Upper lobe of right lung (tissue), 1 donor: Measurements from ENCODE around the gene MYBBP1A. TPM values are rescaled to one million over a fixed set of nuclear protein-coding genes. Genes with fewer than 3 reads are reported as not detected.

Experiments used
- ATAC-seq: fragments of 200-7000 bp; cut with Tn5 transposase; one replicate; pipeline ENCODE4 v1.9.1; 2020; ENCODE audit warnings: mild to moderate bottlenecking, moderate library complexity
- DNase-seq: peaks from one replicate; pipeline ENCODE4 v3.0.0-alpha.2; 2020
- H3K27ac ChIP-seq: fragments of 200-600 bp; one replicate; pipeline ENCODE4 v1.8.0; 2022
- H3K27me3 ChIP-seq: fragments of 200-600 bp; one replicate; pipeline ENCODE4 v1.8.0; 2022; ENCODE audit warnings: mild to moderate bottlenecking
- H3K36me3 ChIP-seq: fragments of 200-600 bp; one replicate; pipeline ENCODE4 v1.8.0; 2022
- H3K4me1 ChIP-seq: fragments of 200-600 bp; one replicate; pipeline ENCODE4 v1.8.0; 2022
- H3K4me3 ChIP-seq: fragments of 200-600 bp; one replicate; pipeline ENCODE4 v1.8.0; 2022; ENCODE audit warnings: mild to moderate bottlenecking
- H3K9me3 ChIP-seq: fragments of 200-600 bp; one replicate; pipeline ENCODE4 v1.8.0; 2022
- intact Hi-C: fragments of 100-400 bp; cut with DNase I; formaldehyde crosslinking; loops from one replicate; pipeline ENCODE4 v1.11.0; 2022
- total RNA-seq: library from RNA; stranded (reverse); fragmentation: NEBNext Ultra II Directional; extraction: Animal tissue kit (Norgen Biotek cat#: 25700); gene quantifications from one replicate; pipeline ENCODE4 v1.2.1, GENCODE V29; 2021
- TF ChIP-seq, protein P1 (sequence below): fragments of 200-600 bp; IDR thresholded peaks from one replicate; pipeline ENCODE4 v1.8.0; 2022; ENCODE audit warnings: antibody characterized with exemption
- donor health status: DM: no; HTN: yes; CAD: no; lungs with severe emphysema.

Gene MYBBP1A
- total RNA-seq, 1 donor from 2014 or later: 46.7 TPM

DNA sequence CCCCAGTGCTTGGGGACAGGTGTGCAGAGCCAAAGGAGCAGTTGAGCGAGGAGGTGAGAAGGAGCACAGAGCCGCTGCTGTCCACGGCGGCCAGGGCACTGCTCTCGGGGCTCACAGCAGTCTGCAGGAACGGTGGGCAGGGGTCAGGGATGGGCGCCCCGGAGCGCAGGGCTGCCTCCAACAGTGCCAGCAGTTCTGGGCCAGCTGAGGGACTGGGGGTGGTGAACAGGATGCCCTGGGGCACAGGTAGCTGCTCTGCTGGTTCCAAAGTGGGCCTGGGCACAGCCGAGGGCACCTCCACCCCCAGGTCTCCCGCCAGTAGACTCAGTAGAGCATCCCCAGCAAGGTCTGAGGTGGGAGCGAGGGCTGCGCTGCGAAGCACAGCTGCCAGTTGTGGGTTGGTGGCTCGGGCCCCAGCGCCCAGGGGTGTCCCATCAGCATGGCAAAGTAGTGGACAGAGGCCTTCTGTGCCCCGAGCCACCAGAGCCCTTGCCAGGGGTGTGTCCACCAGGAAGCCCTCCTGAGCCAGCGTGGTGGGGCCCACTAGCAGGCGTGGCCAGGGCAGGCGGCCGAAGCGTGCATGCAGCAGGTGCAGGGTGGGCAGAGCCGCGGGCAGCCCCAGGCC is 3.3 kb upstream of the MYBBP1A start:
- no peaks in the 10 kb centered on the region for H3K27me3 ChIP-seq
- no peaks in the 10 kb centered on the region for H3K9me3 ChIP-seq
- peaks cover 2% of the 10 kb centered on the region for H3K36me3 ChIP-seq
- TF ChIP-seq, protein P1, sequence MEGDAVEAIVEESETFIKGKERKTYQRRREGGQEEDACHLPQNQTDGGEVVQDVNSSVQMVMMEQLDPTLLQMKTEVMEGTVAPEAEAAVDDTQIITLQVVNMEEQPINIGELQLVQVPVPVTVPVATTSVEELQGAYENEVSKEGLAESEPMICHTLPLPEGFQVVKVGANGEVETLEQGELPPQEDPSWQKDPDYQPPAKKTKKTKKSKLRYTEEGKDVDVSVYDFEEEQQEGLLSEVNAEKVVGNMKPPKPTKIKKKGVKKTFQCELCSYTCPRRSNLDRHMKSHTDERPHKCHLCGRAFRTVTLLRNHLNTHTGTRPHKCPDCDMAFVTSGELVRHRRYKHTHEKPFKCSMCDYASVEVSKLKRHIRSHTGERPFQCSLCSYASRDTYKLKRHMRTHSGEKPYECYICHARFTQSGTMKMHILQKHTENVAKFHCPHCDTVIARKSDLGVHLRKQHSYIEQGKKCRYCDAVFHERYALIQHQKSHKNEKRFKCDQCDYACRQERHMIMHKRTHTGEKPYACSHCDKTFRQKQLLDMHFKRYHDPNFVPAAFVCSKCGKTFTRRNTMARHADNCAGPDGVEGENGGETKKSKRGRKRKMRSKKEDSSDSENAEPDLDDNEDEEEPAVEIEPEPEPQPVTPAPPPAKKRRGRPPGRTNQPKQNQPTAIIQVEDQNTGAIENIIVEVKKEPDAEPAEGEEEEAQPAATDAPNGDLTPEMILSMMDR: no peak
- ATAC-seq: no peak
- peaks cover 16% of the 10 kb centered on the region for H3K4me1 ChIP-seq
- intact Hi-C loops: no loop called here
- no peak overlapping the region for H3K27ac ChIP-seq
- H3K4me3 ChIP-seq: no peak overlapping the region
- DNase-seq: peak; percentile 53

DNA sequence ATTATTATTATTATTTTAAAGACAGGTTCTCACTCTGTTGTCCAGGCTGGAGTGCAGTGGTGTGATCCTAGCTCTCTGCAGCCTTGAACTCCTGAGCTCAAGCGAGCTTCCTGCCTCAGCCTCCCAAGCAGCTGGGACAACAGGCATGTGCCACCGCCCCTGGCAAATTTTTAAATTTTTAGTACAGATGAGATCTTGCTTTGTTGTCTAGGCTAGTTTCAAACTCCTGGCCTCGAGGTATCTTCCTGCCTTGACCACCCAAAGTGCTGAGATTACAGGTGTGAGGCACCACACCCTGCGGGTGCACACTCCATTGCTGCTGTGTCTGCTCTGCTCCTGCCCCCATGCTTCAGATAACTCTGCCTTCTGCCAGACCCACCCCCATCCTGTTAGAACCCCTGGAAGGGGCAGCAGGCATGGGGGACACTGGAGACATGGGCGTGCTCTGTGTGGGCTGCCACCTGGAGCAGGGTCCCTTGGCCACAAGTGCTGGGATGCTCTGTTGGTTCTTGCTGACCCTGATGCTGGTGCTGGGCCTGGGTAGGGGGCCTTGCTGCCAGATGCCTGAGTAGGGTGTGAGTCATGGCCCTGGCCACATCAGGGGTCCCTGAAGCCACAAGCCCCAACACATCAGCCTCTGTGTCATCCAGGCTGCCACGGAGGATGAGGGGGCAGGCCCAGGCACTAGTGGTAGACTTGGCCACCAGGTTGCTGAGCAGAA is 2.6 kb upstream of the MYBBP1A start:
- ATAC-seq: no peak
- Histone ChIP-seq H3K9me3 (no peaks in the 10 kb centered on the region), H3K4me3 (no peak overlapping the region), H3K27ac (no peak overlapping the region), H3K27me3 (no peaks in the 10 kb centered on the region), H3K4me1 (peaks cover 16% of the 10 kb centered on the region), H3K36me3 (peaks cover 9% of the 10 kb centered on the region)
- TF ChIP-seq, protein P1: no peak
- intact Hi-C loops: no loop called here
- DNase-seq: peak; percentile 52

DNA sequence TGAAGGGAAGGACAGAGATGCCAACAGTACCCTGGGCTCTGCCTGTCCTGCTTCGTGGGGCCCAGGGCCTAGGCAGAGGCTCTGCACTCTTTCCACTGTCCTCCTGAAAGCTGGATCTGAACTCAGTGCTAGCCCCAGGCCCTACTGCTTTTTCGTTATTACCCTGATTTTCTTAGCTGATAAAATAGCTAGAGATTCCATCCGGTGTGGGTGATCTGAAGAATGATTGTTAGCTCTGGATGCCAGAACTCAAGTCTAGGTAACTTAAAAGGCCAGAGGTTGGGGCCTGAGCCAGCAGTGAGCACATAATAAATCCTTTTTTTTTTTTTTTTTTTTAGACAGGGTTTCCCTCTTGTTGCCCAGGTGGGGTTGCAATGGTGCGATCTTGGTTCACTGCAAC is 1.8 kb upstream of the MYBBP1A start:
- H3K9me3 ChIP-seq: no peaks in the 10 kb centered on the region
- ATAC-seq (no peak), DNase-seq (no peak)
- no peaks in the 10 kb centered on the region for H3K27me3 ChIP-seq
- intact Hi-C loops: no loop called here
- peaks cover 16% of the 10 kb centered on the region for H3K4me1 ChIP-seq
- no peak overlapping the region for H3K4me3 ChIP-seq
- TF ChIP-seq, protein P1: no peak
- H3K27ac ChIP-seq: no peak overlapping the region
- H3K36me3 ChIP-seq: peaks cover 17% of the 10 kb centered on the region

DNA sequence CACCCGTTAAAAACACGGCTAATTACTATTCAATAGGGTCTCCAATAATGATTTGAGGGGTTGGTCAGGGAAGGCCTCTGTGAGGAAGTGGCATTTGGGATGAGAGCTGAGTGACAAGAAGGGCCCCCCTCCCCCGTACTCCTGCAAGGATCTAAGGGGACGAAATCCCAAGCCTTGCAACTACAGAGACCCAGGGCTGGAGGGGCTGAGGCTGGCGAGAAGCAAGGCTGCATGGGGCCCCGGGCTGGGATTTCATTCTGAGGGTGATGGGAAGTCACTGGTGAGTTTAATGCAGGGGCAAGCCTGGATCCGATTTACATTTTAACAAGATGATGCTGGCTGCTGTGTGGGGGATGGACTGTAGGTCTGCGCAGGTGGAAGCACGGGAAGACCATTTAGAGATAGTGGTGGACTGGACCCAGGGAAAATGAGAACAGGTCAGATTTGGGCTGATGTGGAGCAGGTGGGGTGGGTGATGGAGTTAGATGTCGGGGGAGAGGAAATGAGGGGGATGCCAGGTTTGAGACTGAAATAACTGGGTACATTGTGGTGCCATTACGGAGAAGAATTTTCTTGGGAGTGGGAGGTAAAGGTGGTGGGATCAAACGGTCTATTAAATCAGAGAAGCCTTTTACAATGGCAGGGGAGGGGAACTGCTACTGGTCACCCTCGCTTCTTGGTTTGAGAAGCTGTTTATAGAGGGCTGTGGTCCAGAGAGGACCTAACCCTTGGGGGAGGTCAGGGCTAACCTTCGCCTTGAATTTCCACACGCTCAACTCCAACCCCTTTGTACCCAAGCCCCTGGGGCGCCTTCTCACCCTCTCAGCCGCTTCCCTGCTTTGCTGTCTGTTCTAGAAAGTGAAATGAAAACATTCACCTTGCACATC is 932 bp upstream of the MYBBP1A start:
- Histone ChIP-seq H3K27ac (peak overlapping the region; percentile 87), H3K4me1 (peaks cover 16% of the 10 kb centered on the region), H3K36me3 (peaks cover 26% of the 10 kb centered on the region), H3K4me3 (peak overlapping the region; percentile 84), H3K9me3 (no peaks in the 10 kb centered on the region), H3K27me3 (no peaks in the 10 kb centered on the region)
- DNase-seq: peak; percentile 51
- intact Hi-C loops: no loop called here
- no peak for ATAC-seq
- TF ChIP-seq, protein P1: no peak

DNA sequence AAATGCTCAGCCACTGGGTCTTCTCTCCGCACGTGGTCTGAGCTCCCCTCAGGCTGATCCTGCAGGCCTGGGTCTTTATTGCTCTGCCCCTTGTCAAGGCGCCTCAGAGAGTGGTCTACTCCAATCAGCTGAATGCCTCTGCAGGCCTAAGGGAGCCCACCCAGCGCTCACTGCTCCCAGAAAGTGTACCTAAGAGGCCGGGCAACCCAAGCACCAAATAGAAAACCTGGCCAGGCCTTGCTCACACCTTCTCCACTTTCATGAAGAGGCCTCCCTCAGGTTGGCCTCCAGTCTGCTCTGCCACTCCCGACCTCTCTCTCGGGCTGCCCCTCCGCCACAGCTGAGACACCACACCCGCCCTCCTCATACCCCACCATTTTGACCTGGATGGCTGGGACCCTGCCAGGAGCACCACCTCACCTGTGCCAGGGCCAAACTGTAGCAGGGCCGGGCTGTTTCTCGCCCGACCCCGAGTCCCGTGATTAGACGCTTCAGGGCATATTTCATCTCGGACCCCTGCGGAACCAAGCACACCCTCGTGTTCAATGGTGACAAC is 665 bp downstream of the MYBBP1A start:
- intact Hi-C loops: no loop called here
- peak; percentile 62 for DNase-seq

More for the DNA sequence above, 665 bp downstream of the MYBBP1A start:
- TF ChIP-seq, protein P1: no peak
- H3K27me3 ChIP-seq: no peaks in the 10 kb centered on the region
- ATAC-seq: no peak
- no peaks in the 10 kb centered on the region for H3K9me3 ChIP-seq
- peak overlapping the region; percentile 84 for H3K4me3 ChIP-seq
- peak overlapping the region; percentile 87 for H3K27ac ChIP-seq
- peaks cover 42% of the 10 kb centered on the region for H3K36me3 ChIP-seq
- H3K4me1 ChIP-seq: peaks cover 16% of the 10 kb centered on the region
